ENCODE results near the gene INPP5A. TPM values are rescaled to one million over a fixed set of nuclear protein-coding genes. Genes with fewer than 3 reads are reported as not detected.

Gene INPP5A
- total RNA-seq, 1 experiment from 2014 or later, result 12.3 TPM

DNA sequence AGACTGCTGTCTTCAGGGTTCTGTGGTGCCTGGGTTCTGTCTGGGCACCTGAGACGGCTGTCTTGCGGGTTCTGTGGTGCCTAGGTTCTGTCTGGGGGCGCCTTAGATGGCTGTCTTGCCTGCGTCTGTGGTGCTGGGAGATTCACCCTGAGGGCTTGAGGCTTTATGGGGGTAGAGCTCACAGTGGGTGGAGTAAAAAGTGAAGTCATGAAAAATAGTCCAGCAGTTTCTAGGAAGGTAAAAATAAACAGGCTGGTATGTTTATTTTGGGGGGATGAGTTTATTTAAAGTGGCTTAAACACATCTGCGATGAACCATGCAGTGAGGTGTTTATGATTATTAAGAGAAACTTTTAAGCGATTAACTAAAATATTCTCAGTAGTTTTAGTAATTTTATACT lies 184.1 kb downstream of the INPP5A start:
- CTCF ChIA-PET, result no interaction called here
- POLR2A ChIA-PET, result no interaction called here

More for the DNA sequence above, 184.1 kb downstream of the INPP5A start:
- Histone ChIP-seq H3K9me3 (ENCODE audit: control insufficient read depth in 1 of 2, insufficient read depth in 1 of 2, low read depth in 1 of 2, low read length in 2 of 2) (no peaks in the 10 kb centered on the region), H3K36me3 (ENCODE audit: control insufficient read depth in 1 of 2, insufficient read depth in 2 of 2, low read length in 2 of 2) (no peaks in the 10 kb centered on the region), H3K9me2 (ENCODE audit: insufficient read depth) (no peaks in the 10 kb centered on the region), H2AFZ (ENCODE audit: low read depth, low read length, poor library complexity, severe bottlenecking) (no peak overlapping the region), H3K27ac (ENCODE audit: low read depth, low read length) (no peak overlapping the region), H4K20me1 (ENCODE audit: insufficient read depth) (no peaks in the 10 kb centered on the region), H3K4me2 (ENCODE audit: low read length) (no peak overlapping the region), H3K79me2 (ENCODE audit: insufficient read depth, low read length) (no peaks in the 10 kb centered on the region), H3K4me1 (ENCODE audit: control insufficient read depth in 1 of 2, insufficient read depth in 2 of 2, low read length in 2 of 2) (no peaks in the 10 kb centered on the region), H3K4me3 (replicated peaks in 1 of 2; ENCODE audit: low read depth in 1 of 2, low read length in 2 of 2) (no peak overlapping the region), H3K9ac (ENCODE audit: low read length) (no peak overlapping the region), H3K27me3 (ENCODE audit: insufficient read depth, low read length) (no peaks in the 10 kb centered on the region)
- no TSS peak for BruUV-seq (replicated peaks)
- RAD21 ChIA-PET (ENCODE audit: low non-redundant PET in 1 of 2, low total read pairs in 2 of 2, uncharacterized antibody in 2 of 2, unreplicated experiment in 2 of 2), result no interaction called here
- DNase-seq (ENCODE audit: low read depth, low spot score) (no peak), ATAC-seq (no peak)
- TF ChIP-seq YY1 (IDR thresholded peaks at IDR 0.05; ENCODE audit: extremely low read depth, insufficient replicate concordance, low read depth, low read length), result no peak
- TF ChIP-seq, protein P1, sequence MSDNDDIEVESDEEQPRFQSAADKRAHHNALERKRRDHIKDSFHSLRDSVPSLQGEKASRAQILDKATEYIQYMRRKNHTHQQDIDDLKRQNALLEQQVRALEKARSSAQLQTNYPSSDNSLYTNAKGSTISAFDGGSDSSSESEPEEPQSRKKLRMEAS (IDR thresholded peaks at IDR 0.05), result no peak
- no peak for TF ChIP-seq ZNF274 (IDR thresholded peaks at IDR 0.05; ENCODE audit: low read depth, low read length)
- TF ChIP-seq, protein P2, sequence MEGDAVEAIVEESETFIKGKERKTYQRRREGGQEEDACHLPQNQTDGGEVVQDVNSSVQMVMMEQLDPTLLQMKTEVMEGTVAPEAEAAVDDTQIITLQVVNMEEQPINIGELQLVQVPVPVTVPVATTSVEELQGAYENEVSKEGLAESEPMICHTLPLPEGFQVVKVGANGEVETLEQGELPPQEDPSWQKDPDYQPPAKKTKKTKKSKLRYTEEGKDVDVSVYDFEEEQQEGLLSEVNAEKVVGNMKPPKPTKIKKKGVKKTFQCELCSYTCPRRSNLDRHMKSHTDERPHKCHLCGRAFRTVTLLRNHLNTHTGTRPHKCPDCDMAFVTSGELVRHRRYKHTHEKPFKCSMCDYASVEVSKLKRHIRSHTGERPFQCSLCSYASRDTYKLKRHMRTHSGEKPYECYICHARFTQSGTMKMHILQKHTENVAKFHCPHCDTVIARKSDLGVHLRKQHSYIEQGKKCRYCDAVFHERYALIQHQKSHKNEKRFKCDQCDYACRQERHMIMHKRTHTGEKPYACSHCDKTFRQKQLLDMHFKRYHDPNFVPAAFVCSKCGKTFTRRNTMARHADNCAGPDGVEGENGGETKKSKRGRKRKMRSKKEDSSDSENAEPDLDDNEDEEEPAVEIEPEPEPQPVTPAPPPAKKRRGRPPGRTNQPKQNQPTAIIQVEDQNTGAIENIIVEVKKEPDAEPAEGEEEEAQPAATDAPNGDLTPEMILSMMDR (IDR thresholded peaks at IDR 0.05 in 2 of 3, conservative IDR thresholded peaks at IDR 0.05 in 1 of 3; ENCODE audit: borderline replicate concordance in 1 of 3, insufficient read depth in 1 of 3, low read depth in 2 of 3, low read length in 2 of 3), result no peak
- no peak for TF ChIP-seq EZH2phosphoT487 (IDR thresholded peaks at IDR 0.05; ENCODE audit: borderline replicate concordance)
- TF ChIP-seq EGR1 (IDR thresholded peaks at IDR 0.05; ENCODE audit: low read depth), result no peak
- no peak for TF ChIP-seq TCF7L2 (IDR thresholded peaks at IDR 0.05; ENCODE audit: borderline replicate concordance, extremely low read depth, insufficient read depth, insufficient read length)
- no peak for TF ChIP-seq CBX3 (IDR thresholded peaks at IDR 0.05; ENCODE audit: low read depth)
- no peak for TF ChIP-seq JUND (IDR thresholded peaks at IDR 0.05)
- no peak for TF ChIP-seq SIN3A (IDR thresholded peaks at IDR 0.05; ENCODE audit: low read depth)
- no peak for TF ChIP-seq EZH2 (IDR thresholded peaks at IDR 0.05)
- TF ChIP-seq FOSL1 (IDR thresholded peaks at IDR 0.05; ENCODE audit: low read depth), result no peak
- no peak for TF ChIP-seq ELF1 (IDR thresholded peaks at IDR 0.05; ENCODE audit: borderline replicate concordance, low read depth)
- TF ChIP-seq, protein P3, sequence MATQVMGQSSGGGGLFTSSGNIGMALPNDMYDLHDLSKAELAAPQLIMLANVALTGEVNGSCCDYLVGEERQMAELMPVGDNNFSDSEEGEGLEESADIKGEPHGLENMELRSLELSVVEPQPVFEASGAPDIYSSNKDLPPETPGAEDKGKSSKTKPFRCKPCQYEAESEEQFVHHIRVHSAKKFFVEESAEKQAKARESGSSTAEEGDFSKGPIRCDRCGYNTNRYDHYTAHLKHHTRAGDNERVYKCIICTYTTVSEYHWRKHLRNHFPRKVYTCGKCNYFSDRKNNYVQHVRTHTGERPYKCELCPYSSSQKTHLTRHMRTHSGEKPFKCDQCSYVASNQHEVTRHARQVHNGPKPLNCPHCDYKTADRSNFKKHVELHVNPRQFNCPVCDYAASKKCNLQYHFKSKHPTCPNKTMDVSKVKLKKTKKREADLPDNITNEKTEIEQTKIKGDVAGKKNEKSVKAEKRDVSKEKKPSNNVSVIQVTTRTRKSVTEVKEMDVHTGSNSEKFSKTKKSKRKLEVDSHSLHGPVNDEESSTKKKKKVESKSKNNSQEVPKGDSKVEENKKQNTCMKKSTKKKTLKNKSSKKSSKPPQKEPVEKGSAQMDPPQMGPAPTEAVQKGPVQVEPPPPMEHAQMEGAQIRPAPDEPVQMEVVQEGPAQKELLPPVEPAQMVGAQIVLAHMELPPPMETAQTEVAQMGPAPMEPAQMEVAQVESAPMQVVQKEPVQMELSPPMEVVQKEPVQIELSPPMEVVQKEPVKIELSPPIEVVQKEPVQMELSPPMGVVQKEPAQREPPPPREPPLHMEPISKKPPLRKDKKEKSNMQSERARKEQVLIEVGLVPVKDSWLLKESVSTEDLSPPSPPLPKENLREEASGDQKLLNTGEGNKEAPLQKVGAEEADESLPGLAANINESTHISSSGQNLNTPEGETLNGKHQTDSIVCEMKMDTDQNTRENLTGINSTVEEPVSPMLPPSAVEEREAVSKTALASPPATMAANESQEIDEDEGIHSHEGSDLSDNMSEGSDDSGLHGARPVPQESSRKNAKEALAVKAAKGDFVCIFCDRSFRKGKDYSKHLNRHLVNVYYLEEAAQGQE (IDR thresholded peaks at IDR 0.05; ENCODE audit: low read depth), result no peak
- TF ChIP-seq POLR2A (IDR thresholded peaks at IDR 0.05; ENCODE audit: borderline replicate concordance, extremely low read depth, insufficient read depth, insufficient read length), result no peak
- TF ChIP-seq CEBPB (IDR thresholded peaks at IDR 0.05; ENCODE audit: low read depth), result no peak
- no peak for TF ChIP-seq ZFX (IDR thresholded peaks at IDR 0.05)
- intact Hi-C loops (cut with micrococcal nuclease), result no loop called here
